K562 (cell line): ENCODE measurements around the gene PPP4R4. TPM values are rescaled to one million over a fixed set of nuclear protein-coding genes. Genes with fewer than 3 reads are reported as not detected.

Source experiments
- ATAC-seq: fragments of 200-7000 bp; cut with Tn5 transposase; 3 replicates; pipeline ENCODE4 v1.9.1; 2020; ENCODE audit warnings: moderate library complexity
- BruUV-seq: library from RNA; stranded (reverse); fragments of 400-500 nt; replicated peaks from 2 replicates; lab custom pipeline; 2021; lab: Mats Ljungman, UMichigan
- CTCF ChIA-PET: fragments of 300-600 bp; formaldehyde crosslinking; extraction: SDS; loops from one replicate; lab custom pipeline; 2021; ENCODE audit warnings: low intra/inter-chr PET ratio; lab: Yijun Ruan, JAX
- POLR2A ChIA-PET: fragments of 300-600, 350-650 bp; sonication (Branson Sonifier 250); formaldehyde crosslinking; extraction: SDS; loops from one replicate; lab custom pipeline; 2021; ENCODE audit warnings: antibody characterized with exemption, inconsistent platforms; lab: Yijun Ruan, JAX
- DNase-seq, 4 experiments: peaks; one replicate each; pipeline versions ENCODE4 v3.0.0 to v3.0.0-alpha.2; 2011 to 2018; ENCODE audit warnings: low spot score in 3 of 4, mixed read lengths in 3 of 4; ENCODE audit errors: extremely low read depth in 1 of 4
- FAIRE-seq: peaks from 2 replicates; lab custom pipeline; 2011; peaks lifted over from hg19 to GRCh38; lab: Jason Lieb, UNC
- H2AFZ ChIP-seq: 2 replicates; pipeline ENCODE4 v1.6.0; 2011; ENCODE audit warnings: low read depth, low read length, control low read depth, inconsistent platforms
- H3K27ac ChIP-seq: fragments of 200-600 bp; 3 replicates; pipeline ENCODE4 v1.8.0; 2011; ENCODE audit warnings: low read depth, mild to moderate bottlenecking, control low read depth, inconsistent platforms, low read length, moderate library complexity, mixed read lengths; ENCODE audit errors: extremely low read depth
- H3K27me3 ChIP-seq, 2 experiments: fragments of 300-600 bp in 1 of 2; 2 replicates in 1 of 2; 3 replicates in 1 of 2; pipeline versions ENCODE4 v1.6.0 to v1.8.0; 2011; ENCODE audit warnings: inconsistent platforms in 2 of 2, low read length in 2 of 2, mild to moderate bottlenecking in 1 of 2, mixed read lengths in 1 of 2, moderate library complexity in 1 of 2; ENCODE audit not compliant: control insufficient read depth in 2 of 2, insufficient read depth in 2 of 2
- H3K36me3 ChIP-seq: fragments of 300-600 bp; 3 replicates; pipeline ENCODE4 v1.8.0; 2011; ENCODE audit warnings: mild to moderate bottlenecking, low read length, inconsistent platforms; ENCODE audit not compliant: control insufficient read depth, insufficient read depth
- H3K4me1 ChIP-seq, 2 experiments: fragments of 200-600 bp in 1 of 2; replicated peaks in 1 of 2; 2 replicates in 1 of 2; 3 replicates in 1 of 2; pipeline versions ENCODE4 v1.5.1 to v1.8.0; 2011; ENCODE audit warnings: inconsistent platforms in 2 of 2, low read length in 2 of 2, mild to moderate bottlenecking in 1 of 2, mixed read lengths in 1 of 2, moderate library complexity in 1 of 2; ENCODE audit not compliant: control insufficient read depth in 2 of 2, insufficient read depth in 2 of 2
- H3K4me2 ChIP-seq: 2 replicates; pipeline ENCODE4 v1.6.1; 2011; ENCODE audit warnings: low read length, control low read depth, inconsistent platforms, mixed read lengths; ENCODE audit not compliant: insufficient read depth
- H3K4me3 ChIP-seq: fragments of 200-600 bp; sonication (generic), shearing (Covaris generic); 2 replicates; pipeline ENCODE4 v1.5.1; 2016; ENCODE audit warnings: control low read depth, inconsistent platforms
- H3K79me2 ChIP-seq: fragments of 200-600 bp; 3 replicates; pipeline ENCODE4 v1.8.0; 2011; ENCODE audit warnings: low read length, inconsistent platforms; ENCODE audit not compliant: control insufficient read depth, insufficient read depth
- H3K9ac ChIP-seq, 2 experiments: 2 replicates each; pipeline versions ENCODE4 v1.6.0 to v1.6.1; 2011; ENCODE audit warnings: low read depth in 2 of 2, low read length in 2 of 2, control low read depth in 1 of 2, inconsistent platforms in 1 of 2, mild to moderate bottlenecking in 1 of 2, mixed read lengths in 1 of 2; ENCODE audit not compliant: insufficient read depth in 1 of 2
- H3K9me1 ChIP-seq: one replicate; pipeline ENCODE4 v1.6.0; 2011; ENCODE audit warnings: inconsistent platforms, mild to moderate bottlenecking, low read length, moderate library complexity; ENCODE audit not compliant: control insufficient read depth, insufficient read depth
- H3K9me3 ChIP-seq: replicated peaks from 2 replicates; pipeline ENCODE4 v1.5.1; 2011; ENCODE audit warnings: low read depth, low read length, inconsistent platforms; ENCODE audit not compliant: control insufficient read depth, insufficient read depth
- H4K20me1 ChIP-seq: replicated peaks from 2 replicates; pipeline ENCODE4 v1.6.1; 2011; ENCODE audit warnings: low read length, inconsistent platforms, mixed read lengths; ENCODE audit not compliant: control insufficient read depth, insufficient read depth
- BRD9 ChIP-seq: fragments of 450-650 bp; IDR thresholded peaks from 2 replicates; pipeline ENCODE4 v1.6.1; 2018; ENCODE audit warnings: low read depth; ENCODE audit not compliant: partially characterized antibody
- E2F1 ChIP-seq: sonication (generic); formaldehyde crosslinking; IDR thresholded peaks from 2 replicates; pipeline ENCODE4 v1.8.1; 2023; ENCODE audit warnings: mild to moderate bottlenecking, missing genetic modification reagents, moderate library complexity
- GTF2B ChIP-seq: IDR thresholded peaks from 2 replicates; pipeline ENCODE4 v1.6.1; 2011; ENCODE audit not compliant: insufficient read length; ENCODE audit errors: extremely low read depth
- NKRF ChIP-seq: fragments of 450-650 bp; IDR thresholded peaks from 2 replicates; pipeline ENCODE4 v1.6.1; 2016; ENCODE audit warnings: borderline replicate concordance
- PRDM10 ChIP-seq: fragments of 450-650 bp; IDR thresholded peaks from 2 replicates; pipeline ENCODE4 v1.6.1; 2018; ENCODE audit not compliant: partially characterized antibody
- TOE1 ChIP-seq, 2 experiments: fragments of 450-650 bp in 1 of 2; sonication (generic) in 1 of 2; formaldehyde crosslinking in 1 of 2; IDR thresholded peaks; 2 replicates each; pipeline versions ENCODE4 v1.7.1 to v1.8.0; 2016 to 2022; ENCODE audit warnings: borderline replicate concordance in 2 of 2, mild to moderate bottlenecking in 2 of 2, antibody characterized with exemption in 1 of 2, inconsistent platforms in 1 of 2, low read depth in 1 of 2, missing genetic modification reagents in 1 of 2, moderate library complexity in 1 of 2
- ZNF311 ChIP-seq: fragments of 250-450 bp; sonication (Bioruptor Pico); IDR thresholded peaks from 2 replicates; pipeline ENCODE4 v1.4.0; 2020; ENCODE audit warnings: mild to moderate bottlenecking, moderate library complexity
- ZNF507 ChIP-seq: conservative IDR thresholded peaks from 2 replicates; pipeline ENCODE4 v1.6.1; 2017; ENCODE audit warnings: missing genetic modification characterization, missing compliant biosample characterization
- WGBS: fragments of 100-300 bp; shearing (Covaris generic); methylation state at CpG from one replicate; pipeline ENCODE4 v1.1.6; 2016; ENCODE audit warnings: low coverage, mixed read lengths; ENCODE audit not compliant: insufficient coverage; ENCODE audit errors: missing lambda C conversion rate; 5-methylcytosine and 5-hydroxymethylcytosine counted together
- in situ Hi-C: fragments of 300-500 bp; cut with MboI; formaldehyde crosslinking; loops from 4 replicates; pipeline ENCODE4 v1.15.0; 2018; ENCODE audit warnings: inconsistent platforms, mixed read lengths
- intact Hi-C: fragments of 100-400 bp; cut with micrococcal nuclease; formaldehyde crosslinking; loops from 2 replicates; pipeline ENCODE4 v1.14.2; 2022
- polyA plus RNA-seq, 8 experiments: library from polyadenylated mRNA; depleted of rRNA in 4 of 8; stranded (reverse) in 5 of 8; unstranded in 3 of 8; fragments of >200 nt; fragmentation: Nextera tagmentation in 2 of 8; fragmentation: Illumina TruSeq in 1 of 8; extraction: Ambion mirVana in 2 of 8; extraction: Trizol in 1 of 8; gene quantifications; 2 replicates each; pipeline versions ENCODE4 v1.2.1 to v1.2.3, GENCODE V29; 2011 to 2014; ENCODE audit warnings: inconsistent platforms in 1 of 8, missing spikeins in 1 of 8
- total RNA-seq, 7 experiments: library from RNA; depleted of rRNA in 6 of 7; stranded (reverse); fragments of >200 nt in 6 of 7; fragmentation: Illumina TruSeq in 2 of 7; extraction: Trizol in 2 of 7; gene quantifications; 2 replicates each; pipeline versions ENCODE4 v1.2.1 to v1.2.3, GENCODE V29; 2011 to 2021; ENCODE audit warnings: low replicate concordance in 1 of 7
- TF ChIP-seq, protein P1 (sequence below): fragments of 450-650 bp; IDR thresholded peaks from 2 replicates; pipeline ENCODE4 v1.6.1; 2017; ENCODE audit warnings: mild to moderate bottlenecking, moderate library complexity

The PPP4R4 gene
- total and polyA plus RNA-seq, 9 of the 15 experiments (the other 6 are each of a cell fraction or from before 2014, with no cell fraction given): 0.11 to 0.26 TPM; not detected in 7

GRCh38 chr14:94161981-94162380 is 12.1 kb upstream of the PPP4R4 start:
- intact Hi-C loops: no loop called here
- Histone ChIP-seq H3K4me1 (no peaks in the 10 kb centered on the region; a peak in 1 of 5 replicates), H3K4me2 (no peak overlapping the region), H3K9me3 (no peaks in the 10 kb centered on the region), H3K27ac (no peak overlapping the region), H3K79me2 (no peaks in the 10 kb centered on the region), H3K36me3 (no peaks in the 10 kb centered on the region), H3K9ac (no peak overlapping the region), H3K4me3 (no peak overlapping the region), H2AFZ (no peak overlapping the region), H3K27me3 (peaks cover 0 to 11% of the 10 kb centered on the region in 2 experiments; a peak in 1 of 5 replicates), H3K9me1 (no peaks in the 10 kb centered on the region), H4K20me1 (no peaks in the 10 kb centered on the region)
- ChIA-PET POLR2A (interaction anchor here (1.3 kb wide), 1 partner anchor 126 kb away, joined by 3 read pairs; no protein-coding TSS in a partner anchor), CTCF (no interaction called here)
- in situ Hi-C loops: no loop called here
- no peak for DNase-seq
- WGBS: 0% methylated on average over 2 of the region's 2 CpGs
- no TSS peak for BruUV-seq
- FAIRE-seq: no peak
- no peak for ATAC-seq
- no peak for TF ChIP-seq NKRF
- TF ChIP-seq ZNF311 (CRISPR knock-in tag): no peak
- TF ChIP-seq ZNF507 (tag): no peak
- no peak for TF ChIP-seq TOE1 (IDR thresholded peaks at IDR 0.05; ENCODE audit: borderline replicate concordance)
- TF ChIP-seq TOE1 (CRISPR knock-in tag; IDR thresholded peaks at IDR 0.05; ENCODE audit: borderline replicate concordance, low read depth): no peak
- no peak for TF ChIP-seq E2F1 (CRISPR knock-in tag)
- TF ChIP-seq, protein P1, sequence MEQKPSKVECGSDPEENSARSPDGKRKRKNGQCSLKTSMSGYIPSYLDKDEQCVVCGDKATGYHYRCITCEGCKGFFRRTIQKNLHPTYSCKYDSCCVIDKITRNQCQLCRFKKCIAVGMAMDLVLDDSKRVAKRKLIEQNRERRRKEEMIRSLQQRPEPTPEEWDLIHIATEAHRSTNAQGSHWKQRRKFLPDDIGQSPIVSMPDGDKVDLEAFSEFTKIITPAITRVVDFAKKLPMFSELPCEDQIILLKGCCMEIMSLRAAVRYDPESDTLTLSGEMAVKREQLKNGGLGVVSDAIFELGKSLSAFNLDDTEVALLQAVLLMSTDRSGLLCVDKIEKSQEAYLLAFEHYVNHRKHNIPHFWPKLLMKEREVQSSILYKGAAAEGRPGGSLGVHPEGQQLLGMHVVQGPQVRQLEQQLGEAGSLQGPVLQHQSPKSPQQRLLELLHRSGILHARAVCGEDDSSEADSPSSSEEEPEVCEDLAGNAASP: no peak
- TF ChIP-seq BRD9: no peak
- no peak for TF ChIP-seq PRDM10
- no peak for TF ChIP-seq GTF2B
